LoVo (cell line): Measurements from ENCODE around the gene GPRC5C.

Experiments
- DNase-seq: peaks from one replicate; pipeline ENCODE4 v3.0.0-alpha.2; 2016; ENCODE audit warnings: low spot score

Gene GPRC5C

GRCh38 chr17:74452841-74453661 lies 21.2 kb downstream of the GPRC5C start:
- DNase-seq, result no peak

- DNase-seq, result peak; percentile 88
Observed at GRCh38 chr17:74453665-74454196, 21.8 kb downstream of the GPRC5C start.

- DNase-seq, result no peak
Observed at GRCh38 chr17:74454197-74455024, 22.5 kb downstream of the GPRC5C start.

- no peak for DNase-seq
Observed at GRCh38 chr17:74455025-74455545, 23.2 kb downstream of the GPRC5C start.

- DNase-seq, result no peak
Observed at GRCh38 chr17:74455821-74456220, 23.9 kb downstream of the GPRC5C start.

GRCh38 chr17:74457146-74457819 lies 25.4 kb downstream of the GPRC5C start:
- DNase-seq, result peak; percentile 53

- no peak for DNase-seq
Observed at GRCh38 chr17:74457820-74458166, 25.9 kb downstream of the GPRC5C start.

- DNase-seq, result no peak
Observed at GRCh38 chr17:74458835-74459234, 26.9 kb downstream of the GPRC5C start.

GRCh38 chr17:74459622-74460021 lies 27.7 kb downstream of the GPRC5C start:
- DNase-seq, result no peak

- no peak for DNase-seq
Observed at GRCh38 chr17:74460241-74460640, 28.4 kb downstream of the GPRC5C start.

GRCh38 chr17:74460996-74461395 lies 29.1 kb downstream of the GPRC5C start:
- DNase-seq, result no peak

GRCh38 chr17:74461611-74462010 lies 29.7 kb downstream of the GPRC5C start:
- no peak for DNase-seq

GRCh38 chr17:74464730-74465377 lies 33.0 kb downstream of the GPRC5C start:
- no peak for DNase-seq

- DNase-seq, result no peak
Observed at GRCh38 chr17:74465378-74466110, 33.7 kb downstream of the GPRC5C start.

GRCh38 chr17:74466111-74466827 lies 34.4 kb downstream of the GPRC5C start, which contains the start of gene CD300A:
TSS of gene CD300A (plus strand) at chr17:74466634. CDS start at chr17:74466704, 70 bp downstream.
- no peak for DNase-seq

- no peak for DNase-seq
Observed at GRCh38 chr17:74466828-74467184, 34.9 kb downstream of the GPRC5C start.

GRCh38 chr17:74467221-74467951 lies 35.5 kb downstream of the GPRC5C start:
- no peak for DNase-seq

GRCh38 chr17:74471341-74471740 lies 39.5 kb downstream of the GPRC5C start:
- DNase-seq, result no peak

- DNase-seq, result no peak
Observed at GRCh38 chr17:74472890-74473289, 41.0 kb downstream of the GPRC5C start.

- no peak for DNase-seq
Observed at GRCh38 chr17:74473294-74473693, 41.4 kb downstream of the GPRC5C start.
